Lower lobe of right lung (tissue), 2 donors: ENCODE data around the gene ATP5MK. TPM values are rescaled to one million over a fixed set of nuclear protein-coding genes. Genes with fewer than 3 reads are reported as not detected.
"Not testable (repeated sequence)": the region's sequence is repeated elsewhere in the genome, so short reads cannot be mapped to it uniquely, and the experiment has no call there.

ENCODE experiments used
- ATAC-seq, 2 donors: fragments of 200-7000 bp; cut with Tn5 transposase; one replicate each; pipeline ENCODE4 v1.9.1; 2020 to 2022; ENCODE audit warnings: mild to moderate bottlenecking in 2 of 2, moderate library complexity in 2 of 2
- DNase-seq: peaks from one replicate; pipeline ENCODE4 v3.0.0-alpha.2; 2020
- H3K27ac ChIP-seq: fragments of 200-600 bp; one replicate; pipeline ENCODE4 v1.8.0; 2022
- H3K27me3 ChIP-seq: fragments of 200-600 bp; one replicate; pipeline ENCODE4 v1.8.0; 2022; ENCODE audit warnings: low read depth
- H3K36me3 ChIP-seq: fragments of 200-600 bp; one replicate; pipeline ENCODE4 v1.8.0; 2022; ENCODE audit warnings: mild to moderate bottlenecking
- H3K4me1 ChIP-seq: fragments of 200-600 bp; one replicate; pipeline ENCODE4 v1.8.0; 2022
- H3K4me3 ChIP-seq: fragments of 200-600 bp; one replicate; pipeline ENCODE4 v1.8.0; 2022; ENCODE audit warnings: mild to moderate bottlenecking
- H3K9me3 ChIP-seq: fragments of 200-600 bp; one replicate; pipeline ENCODE4 v1.8.0; 2022
- intact Hi-C: fragments of 100-400 bp; cut with DNase I; formaldehyde crosslinking; loops from one replicate; pipeline ENCODE4 v1.11.0; 2022
- total RNA-seq: library from RNA; stranded (reverse); fragmentation: NEBNext Ultra II Directional; extraction: Animal tissue kit (Norgen Biotek cat#: 25700); gene quantifications from one replicate; pipeline ENCODE4 v1.2.1, GENCODE V29; 2021
- TF ChIP-seq, protein P1 (sequence below): fragments of 200-600 bp; IDR thresholded peaks from one replicate; pipeline ENCODE4 v1.8.0; 2022; ENCODE audit warnings: antibody characterized with exemption, mild to moderate bottlenecking
- donor health status: DM: no; HTN: yes; CAD: no; lungs with severe emphysema.

ATP5MK gene
- total RNA-seq, 1 donor from 2014 or later = 221 TPM

DNA sequence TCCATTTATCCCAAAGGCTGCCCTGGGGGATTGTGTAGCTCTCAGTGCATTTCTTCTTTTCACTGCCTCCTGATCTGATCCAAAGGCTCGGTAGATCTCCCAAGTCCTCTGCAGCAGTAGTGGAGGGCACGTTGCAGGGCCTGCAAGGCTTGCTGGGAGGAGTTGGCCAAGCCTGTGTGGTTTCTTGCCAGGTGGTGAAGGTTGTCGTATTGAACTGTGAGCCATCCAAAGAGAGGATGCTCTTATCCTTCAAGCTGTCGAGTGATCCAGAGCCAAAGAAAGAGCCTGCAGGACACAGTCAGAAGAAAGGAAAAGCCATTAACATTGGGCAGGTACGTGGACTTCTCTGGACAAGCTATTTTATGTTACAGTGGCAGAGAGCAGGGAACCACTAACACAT lies 21.3 kb upstream of the ATP5MK start:
- DNase-seq (no peak), ATAC-seq (no peak)
- no peaks in the 10 kb centered on the region for H3K4me1 ChIP-seq
- peaks cover 99% of the 10 kb centered on the region for H3K36me3 ChIP-seq
- no peak overlapping the region for H3K27ac ChIP-seq
- H3K9me3 ChIP-seq = no peaks in the 10 kb centered on the region
- H3K4me3 ChIP-seq = no peak overlapping the region
- no peaks in the 10 kb centered on the region for H3K27me3 ChIP-seq
- TF ChIP-seq, protein P1, sequence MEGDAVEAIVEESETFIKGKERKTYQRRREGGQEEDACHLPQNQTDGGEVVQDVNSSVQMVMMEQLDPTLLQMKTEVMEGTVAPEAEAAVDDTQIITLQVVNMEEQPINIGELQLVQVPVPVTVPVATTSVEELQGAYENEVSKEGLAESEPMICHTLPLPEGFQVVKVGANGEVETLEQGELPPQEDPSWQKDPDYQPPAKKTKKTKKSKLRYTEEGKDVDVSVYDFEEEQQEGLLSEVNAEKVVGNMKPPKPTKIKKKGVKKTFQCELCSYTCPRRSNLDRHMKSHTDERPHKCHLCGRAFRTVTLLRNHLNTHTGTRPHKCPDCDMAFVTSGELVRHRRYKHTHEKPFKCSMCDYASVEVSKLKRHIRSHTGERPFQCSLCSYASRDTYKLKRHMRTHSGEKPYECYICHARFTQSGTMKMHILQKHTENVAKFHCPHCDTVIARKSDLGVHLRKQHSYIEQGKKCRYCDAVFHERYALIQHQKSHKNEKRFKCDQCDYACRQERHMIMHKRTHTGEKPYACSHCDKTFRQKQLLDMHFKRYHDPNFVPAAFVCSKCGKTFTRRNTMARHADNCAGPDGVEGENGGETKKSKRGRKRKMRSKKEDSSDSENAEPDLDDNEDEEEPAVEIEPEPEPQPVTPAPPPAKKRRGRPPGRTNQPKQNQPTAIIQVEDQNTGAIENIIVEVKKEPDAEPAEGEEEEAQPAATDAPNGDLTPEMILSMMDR = no peak
- intact Hi-C loops = loop anchor here (10.0 kb wide), 1 partner anchor 67 kb away; no protein-coding TSS in a partner anchor

DNA sequence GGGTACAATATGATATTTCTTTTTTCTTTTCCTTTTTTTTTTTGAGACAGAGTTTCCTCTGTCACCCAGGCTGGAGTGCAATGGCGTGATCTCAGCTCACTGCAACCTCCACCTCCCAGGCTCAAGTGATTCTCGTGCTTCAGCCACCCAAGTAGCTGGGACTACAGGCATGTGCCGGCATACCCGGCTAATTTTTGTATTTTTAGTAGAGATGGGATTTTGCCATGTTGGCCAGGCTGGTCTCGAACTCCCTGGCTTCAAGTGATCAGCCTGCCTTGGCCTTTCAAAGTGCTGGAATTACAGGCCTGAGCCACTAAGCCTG lies 20.8 kb upstream of the ATP5MK start:
- intact Hi-C loops = loop anchor here (10.0 kb wide), 1 partner anchor 68 kb away; no protein-coding TSS in a partner anchor
- not testable (repeated sequence) for ATAC-seq
- H3K36me3 ChIP-seq = peaks cover 99% of the 10 kb centered on the region

DNA sequence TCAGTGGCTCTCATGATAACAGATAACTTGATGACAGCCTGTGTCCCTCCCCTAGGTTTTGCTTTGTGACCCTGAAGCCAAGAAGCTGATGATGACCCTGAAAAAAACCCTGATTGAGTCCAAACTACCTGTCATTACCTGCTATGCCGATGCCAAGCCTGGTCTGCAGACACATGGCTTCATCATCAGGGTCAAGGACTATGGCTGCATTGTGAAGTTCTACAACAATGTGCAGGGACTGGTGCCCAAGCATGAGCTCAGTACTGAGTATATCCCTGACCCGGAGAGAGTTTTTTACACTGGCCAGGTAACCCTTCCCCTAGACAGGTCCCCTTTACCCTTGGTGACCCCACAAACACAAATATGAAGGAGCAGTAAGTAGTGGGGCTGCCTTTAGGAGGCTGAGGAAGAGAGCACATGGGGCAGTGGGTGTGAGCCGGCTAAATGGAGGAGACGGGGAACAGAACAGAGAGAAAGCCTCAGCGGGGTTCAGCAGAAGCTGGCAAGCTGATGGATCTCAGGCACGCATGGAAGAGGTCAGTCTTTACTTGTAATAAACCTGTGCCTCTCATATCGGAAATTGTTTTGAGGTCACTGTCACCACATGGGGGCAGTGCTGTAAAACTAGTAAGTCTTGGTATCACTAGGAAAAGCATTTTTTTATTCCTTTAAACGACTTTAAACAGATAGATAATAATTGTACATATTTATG lies 20.3 kb upstream of the ATP5MK start:
- Histone ChIP-seq H3K4me1 (no peaks in the 10 kb centered on the region), H3K4me3 (no peak overlapping the region), H3K9me3 (no peaks in the 10 kb centered on the region), H3K27me3 (no peaks in the 10 kb centered on the region), H3K36me3 (peaks cover 100% of the 10 kb centered on the region), H3K27ac (no peak overlapping the region)
- TF ChIP-seq, protein P1 = peak; percentile 62
- intact Hi-C loops = loop anchor here (10.0 kb wide), 1 partner anchor 68 kb away; no protein-coding TSS in a partner anchor
- ATAC-seq (peak; percentile 51 to 54), DNase-seq (no peak)

More for the DNA sequence above, 20.8 kb upstream of the ATP5MK start:
- not testable (repeated sequence) for H3K4me3 ChIP-seq, H3K27ac ChIP-seq, H3K27me3 ChIP-seq, DNase-seq, H3K4me1 ChIP-seq, H3K9me3 ChIP-seq

DNA sequence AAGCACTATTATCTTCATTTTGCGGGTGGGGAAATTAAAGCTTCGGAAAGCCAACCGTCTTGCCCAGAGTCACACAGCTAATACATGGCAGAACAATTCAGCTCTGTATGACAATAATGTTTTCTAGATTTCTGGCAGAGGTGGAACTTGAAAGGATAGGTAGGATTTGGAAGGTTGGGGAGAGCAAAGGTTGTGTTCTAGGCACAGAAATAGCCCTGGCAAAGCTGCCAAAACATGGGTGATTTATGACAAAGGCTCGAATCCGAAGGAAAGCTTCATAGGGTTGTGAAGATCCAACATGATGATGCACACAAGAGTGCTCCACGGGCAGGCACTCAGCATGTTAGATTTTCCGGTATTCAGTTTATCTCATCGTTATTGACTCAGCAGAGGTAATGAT lies 19.3 kb upstream of the ATP5MK start:
- intact Hi-C loops = loop anchor here (10.0 kb wide), 1 partner anchor 69 kb away; no protein-coding TSS in a partner anchor
- Histone ChIP-seq H3K4me1 (no peaks in the 10 kb centered on the region), H3K36me3 (peaks cover 100% of the 10 kb centered on the region), H3K27ac (no peak overlapping the region), H3K4me3 (no peak overlapping the region), H3K9me3 (no peaks in the 10 kb centered on the region), H3K27me3 (no peaks in the 10 kb centered on the region)
- TF ChIP-seq, protein P1 = no peak
- DNase-seq (no peak), ATAC-seq (no peak)

DNA sequence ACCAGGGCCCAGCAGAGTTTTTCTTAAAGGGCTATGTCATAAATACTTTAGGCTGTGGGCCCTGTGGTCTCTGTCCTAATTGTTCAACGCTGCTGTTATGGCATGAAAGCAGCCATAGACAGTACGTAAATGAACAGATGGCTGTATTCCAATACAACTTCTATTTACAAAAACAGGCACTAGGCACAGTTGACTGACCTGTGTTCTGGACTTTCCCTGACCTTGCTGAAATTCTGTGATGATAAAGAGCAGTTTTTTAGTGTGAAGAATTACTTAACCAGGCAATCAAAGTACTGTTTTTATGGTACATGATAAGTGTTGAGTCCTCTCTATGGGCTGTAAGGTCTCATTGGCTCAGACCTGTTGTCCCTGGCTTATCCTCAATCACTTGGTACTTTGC lies 17.3 kb upstream of the ATP5MK start:
- no peak overlapping the region for H3K4me3 ChIP-seq
- intact Hi-C loops = loop anchor here (10.0 kb wide), 1 partner anchor 71 kb away; no protein-coding TSS in a partner anchor
- peaks cover 100% of the 10 kb centered on the region for H3K36me3 ChIP-seq
- no peaks in the 10 kb centered on the region for H3K4me1 ChIP-seq
- TF ChIP-seq, protein P1 = no peak
- no peaks in the 10 kb centered on the region for H3K9me3 ChIP-seq
- H3K27ac ChIP-seq = no peak overlapping the region
- ATAC-seq (no peak), DNase-seq (no peak)
- no peaks in the 10 kb centered on the region for H3K27me3 ChIP-seq

DNA sequence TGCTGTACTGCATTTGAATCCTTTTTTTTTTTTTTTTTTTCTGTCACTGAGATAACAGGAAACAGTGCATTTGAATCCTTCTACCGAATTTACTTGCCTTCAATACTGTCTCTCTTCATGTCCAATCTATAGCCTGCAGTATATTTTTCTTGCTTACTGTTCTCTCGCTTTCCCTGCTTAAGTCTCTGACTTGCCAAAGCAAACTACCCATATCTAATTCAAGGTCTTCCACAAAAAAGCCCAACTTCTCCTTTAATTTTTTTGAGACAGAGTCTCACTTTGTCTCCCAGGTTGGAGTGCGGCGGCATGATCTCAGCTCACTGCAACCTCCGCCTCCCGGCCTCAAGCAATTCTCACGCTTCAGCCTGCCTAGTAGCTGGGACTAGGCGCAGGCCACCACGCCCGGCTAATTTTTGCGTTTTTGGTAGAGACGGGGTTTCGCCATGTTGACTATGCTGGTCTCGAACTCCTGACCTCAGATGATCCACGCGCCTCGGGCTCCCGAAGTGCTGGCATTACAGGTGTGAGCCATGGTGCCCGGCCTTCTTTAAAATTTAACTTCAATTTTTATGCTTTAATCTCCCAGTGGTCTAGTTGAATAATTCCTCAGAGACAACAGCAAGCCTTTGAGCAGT lies 1.0 kb upstream of the ATP5MK start:
- H3K27ac ChIP-seq = no peak overlapping the region
- H3K4me3 ChIP-seq = peak overlapping the region; percentile 99
- no peaks in the 10 kb centered on the region for H3K27me3 ChIP-seq
- DNase-seq (no peak), ATAC-seq (no peak)
- H3K36me3 ChIP-seq = peaks cover 43% of the 10 kb centered on the region
- TF ChIP-seq, protein P1 = no peak
- no peaks in the 10 kb centered on the region for H3K9me3 ChIP-seq
- intact Hi-C loops = no loop called here
- peaks cover 36% of the 10 kb centered on the region for H3K4me1 ChIP-seq
